SW480 (cell line): Measurements from ENCODE around the gene TGIF1.
"Not testable (repeated sequence)": the region's sequence is repeated elsewhere in the genome, so short reads cannot be mapped to it uniquely, and the experiment has no call there.

Experiments used
- DNase-seq: peaks from one replicate; pipeline ENCODE4 v3.0.0-alpha.2; 2016; ENCODE audit warnings: low spot score

The TGIF1 gene

GRCh38 chr18:3450012-3450798, at the start of gene TGIF1:
TGIF1 (plus strand) TSS chr18:3450172; CDS start chr18:3450490, 318 bp downstream.
- peak; percentile 82 for DNase-seq

GRCh38 chr18:3400567-3401296, 49.2 kb upstream of the TGIF1 start:
- DNase-seq: no peak

- DNase-seq: no peak
These were observed 48.0 kb upstream of the TGIF1 start for GRCh38 chr18:3401669-3402620.

DNA sequence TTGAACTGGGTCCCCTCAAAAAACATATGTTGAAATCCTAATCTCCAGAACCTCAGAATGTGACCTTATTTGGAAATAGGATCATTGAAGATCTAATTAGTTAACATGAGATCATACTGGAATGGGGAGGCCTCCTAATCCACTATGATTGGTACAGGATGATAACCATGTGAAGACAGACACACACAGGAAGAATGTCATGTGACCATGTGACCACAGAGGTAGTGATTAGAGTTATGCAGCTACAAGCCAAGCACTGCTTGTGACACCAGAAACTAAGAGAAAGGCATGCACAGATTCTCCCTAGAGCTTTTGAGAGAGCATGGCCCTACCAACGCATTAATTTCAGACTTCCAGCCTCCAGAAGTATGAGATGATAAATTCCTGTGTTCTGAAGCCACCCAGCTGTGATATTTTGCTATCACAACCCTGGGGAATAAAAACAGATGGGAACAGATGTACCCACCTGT, 47.0 kb upstream of the TGIF1 start:
- DNase-seq: peak; percentile 27

DNA sequence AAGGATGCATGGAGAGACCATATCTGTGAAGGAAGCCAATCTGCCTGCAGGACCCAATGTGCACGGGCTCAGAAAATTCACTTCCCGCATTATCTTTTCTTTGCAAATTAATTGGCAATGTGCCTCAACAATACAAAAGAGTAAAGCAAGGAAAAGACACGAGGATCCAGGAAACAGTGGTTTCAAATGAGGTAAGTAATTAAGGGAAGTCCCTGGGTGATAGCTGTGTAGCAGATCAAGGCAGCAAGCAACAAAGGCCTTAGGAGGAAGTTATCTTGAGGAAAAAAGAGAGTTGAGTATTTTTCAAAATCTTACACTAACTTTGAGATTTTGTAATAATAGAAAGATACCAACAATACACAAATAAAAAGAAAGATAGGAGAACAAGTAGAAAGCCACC, 44.3 kb upstream of the TGIF1 start:
- no peak for DNase-seq

DNA sequence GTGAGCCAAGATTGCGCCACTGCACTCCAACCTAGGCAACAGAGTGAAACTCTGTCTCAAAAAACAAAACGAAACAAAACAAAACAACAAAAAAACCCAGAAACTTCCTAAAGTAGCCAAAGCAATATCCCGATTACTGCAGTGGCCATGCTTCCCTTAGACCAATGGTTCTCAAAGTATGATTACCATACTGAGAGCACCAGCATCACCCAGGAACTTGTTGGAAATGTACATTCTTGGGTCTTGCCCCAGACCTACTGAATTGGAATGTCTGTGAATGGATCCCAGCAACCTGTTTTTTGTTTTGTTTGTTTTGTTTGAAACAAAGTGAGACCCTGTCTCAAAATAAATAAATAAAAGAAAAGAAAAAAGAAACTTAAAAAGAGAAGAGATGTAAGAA, 41.9 kb upstream of the TGIF1 start:
- DNase-seq: no peak

- no peak for DNase-seq
These were observed 40.2 kb upstream of the TGIF1 start for GRCh38 chr18:3409811-3410210.

GRCh38 chr18:3410273-3410672, 39.7 kb upstream of the TGIF1 start:
- no peak for DNase-seq

DNA sequence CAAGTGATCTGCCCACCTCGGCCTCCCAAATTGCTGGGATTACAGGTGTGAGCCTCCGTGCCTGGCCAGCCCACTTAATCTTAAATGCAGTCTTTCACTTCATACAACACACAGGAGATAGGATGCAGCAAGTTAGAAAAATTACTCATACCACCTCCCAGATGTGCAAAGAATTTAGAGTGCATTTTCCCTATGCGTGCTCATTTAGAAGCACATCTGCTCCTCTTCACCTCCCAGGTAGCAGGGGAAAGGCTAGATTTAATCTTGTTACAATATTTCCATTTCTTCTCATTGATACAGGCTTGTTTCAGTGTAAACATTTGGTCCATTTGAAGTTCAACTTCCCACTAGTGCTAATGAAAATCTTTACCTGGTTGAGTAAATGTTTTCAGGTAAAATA, 39.1 kb upstream of the TGIF1 start:
- not testable (repeated sequence) for DNase-seq

GRCh38 chr18:3411327-3411726, 38.6 kb upstream of the TGIF1 start:
- DNase-seq: no peak

DNA sequence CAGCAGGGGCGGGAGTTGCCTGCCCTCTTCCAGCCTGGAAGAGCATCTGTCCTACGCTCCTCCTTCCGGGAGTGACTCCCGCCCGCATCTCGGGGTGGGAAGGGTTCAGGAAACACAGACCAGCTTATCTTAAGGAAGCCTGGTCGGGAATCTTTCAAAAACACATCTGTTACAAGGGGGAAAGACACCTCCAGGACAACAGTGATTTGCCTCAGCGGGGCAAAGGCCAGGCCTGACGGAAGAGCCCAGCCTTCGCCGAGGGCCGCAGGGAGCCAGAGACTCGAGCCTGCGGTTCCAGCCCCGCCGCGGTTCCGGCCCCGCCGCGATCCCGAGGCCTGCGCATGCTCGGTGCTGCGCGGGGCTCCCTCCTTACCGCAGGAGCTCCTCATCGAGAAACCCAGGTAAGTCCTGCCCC, 38.1 kb upstream of the TGIF1 start:
- DNase-seq: no peak

- DNase-seq: not testable (repeated sequence)
These were observed 37.4 kb upstream of the TGIF1 start for GRCh38 chr18:3412528-3412927.

DNA sequence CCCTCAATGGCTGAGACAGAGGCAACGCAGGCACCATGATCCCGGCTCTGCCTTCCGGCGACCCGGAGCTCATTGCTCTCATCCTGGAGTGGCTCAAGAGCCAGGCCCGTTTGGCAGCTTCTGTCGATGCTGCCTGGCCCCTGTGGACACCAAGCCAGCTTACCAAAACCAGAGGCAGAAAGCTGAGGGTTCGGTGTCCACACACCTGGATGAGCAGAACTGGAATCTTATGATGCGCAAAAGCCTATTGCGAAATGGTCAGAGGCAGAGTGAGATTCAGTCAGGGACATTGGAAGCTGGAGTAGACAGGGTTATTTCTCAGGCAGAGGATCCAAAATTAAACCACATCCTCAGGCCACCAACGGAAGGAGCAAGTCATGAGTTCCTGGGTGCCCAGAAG, 34.9 kb upstream of the TGIF1 start:
- no peak for DNase-seq

DNA sequence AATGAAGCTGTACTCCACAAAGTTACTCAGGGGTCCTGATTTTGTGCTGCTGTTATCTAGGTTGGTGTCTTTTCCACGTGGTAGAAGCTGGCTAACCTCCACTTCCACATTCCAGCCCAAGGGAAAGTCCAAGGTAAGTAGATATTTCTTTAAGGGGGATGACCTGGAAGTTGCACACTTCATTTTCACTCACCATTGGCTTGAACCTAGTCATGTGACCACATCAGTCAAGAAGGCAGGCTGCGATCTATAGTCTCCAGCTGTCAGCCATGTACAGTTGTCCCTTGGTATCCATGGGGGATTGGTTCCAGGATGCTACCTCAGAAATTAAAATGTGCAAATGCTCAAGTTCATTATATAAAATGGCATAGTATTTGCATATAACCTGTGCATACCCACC, 31.9 kb upstream of the TGIF1 start:
- DNase-seq: no peak

- DNase-seq: no peak
These were observed 29.1 kb upstream of the TGIF1 start for GRCh38 chr18:3420919-3421279.

- DNase-seq: no peak
These were observed 27.1 kb upstream of the TGIF1 start for GRCh38 chr18:3422905-3423304.

GRCh38 chr18:3424280-3424890, 25.6 kb upstream of the TGIF1 start:
- no peak for DNase-seq

GRCh38 chr18:3425030-3425429, 24.9 kb upstream of the TGIF1 start:
- DNase-seq: no peak

GRCh38 chr18:3425446-3425845, 24.5 kb upstream of the TGIF1 start:
- DNase-seq: no peak

DNA sequence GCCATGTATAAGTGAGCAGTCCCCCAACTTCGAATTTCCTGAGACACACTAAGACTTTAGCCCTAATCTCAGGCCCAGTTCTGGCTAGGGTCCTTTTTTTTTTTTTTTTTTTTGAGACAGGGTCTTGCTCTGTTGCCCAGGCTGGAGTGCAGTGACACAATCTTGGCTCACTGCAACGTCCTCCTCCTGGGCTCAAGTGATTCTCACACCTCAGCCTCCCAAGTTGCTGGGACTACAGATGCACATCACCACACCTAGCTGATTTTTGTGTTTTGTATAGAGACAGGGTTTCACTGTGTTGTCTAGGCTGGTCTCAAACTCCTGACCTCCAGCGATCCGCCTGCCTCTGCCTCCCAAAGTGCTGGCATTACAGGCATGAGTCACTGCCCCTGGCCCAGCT, 23.9 kb upstream of the TGIF1 start:
- DNase-seq: no peak

- no peak for DNase-seq
These were observed 22.0 kb upstream of the TGIF1 start for GRCh38 chr18:3427944-3428343.

DNA sequence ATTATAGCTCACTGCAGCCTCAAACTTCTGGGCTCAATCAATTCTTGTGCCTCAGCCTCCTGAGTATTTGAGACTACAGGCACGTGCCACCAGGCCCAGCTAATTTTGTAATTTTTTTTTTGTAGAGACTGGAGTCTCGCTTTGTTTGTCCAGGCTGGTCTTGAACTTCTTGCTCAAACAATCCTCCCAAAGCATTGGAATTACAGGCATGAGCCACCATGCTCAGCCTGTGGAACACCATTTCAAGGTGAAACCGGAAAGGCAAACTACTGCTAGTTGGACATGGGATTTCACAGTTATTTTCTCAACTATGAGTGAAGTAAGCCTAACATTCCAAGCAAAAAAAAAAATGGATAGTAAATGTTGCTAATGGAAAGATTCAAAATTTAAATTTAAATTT, 20.9 kb upstream of the TGIF1 start:
- no peak for DNase-seq
